NT2/D1 (cell line): Measurements from ENCODE around the gene HERPUD1.

Experiments used
- YY1 ChIP-seq: IDR thresholded peaks from 2 replicates; pipeline ENCODE4 v1.6.1; 2011; ENCODE audit not compliant: insufficient read length, insufficient read depth
- ZNF274 ChIP-seq: IDR thresholded peaks from 2 replicates; pipeline ENCODE4 v1.6.1; 2011; ENCODE audit warnings: mild to moderate bottlenecking, low read depth, low read length

DNA sequence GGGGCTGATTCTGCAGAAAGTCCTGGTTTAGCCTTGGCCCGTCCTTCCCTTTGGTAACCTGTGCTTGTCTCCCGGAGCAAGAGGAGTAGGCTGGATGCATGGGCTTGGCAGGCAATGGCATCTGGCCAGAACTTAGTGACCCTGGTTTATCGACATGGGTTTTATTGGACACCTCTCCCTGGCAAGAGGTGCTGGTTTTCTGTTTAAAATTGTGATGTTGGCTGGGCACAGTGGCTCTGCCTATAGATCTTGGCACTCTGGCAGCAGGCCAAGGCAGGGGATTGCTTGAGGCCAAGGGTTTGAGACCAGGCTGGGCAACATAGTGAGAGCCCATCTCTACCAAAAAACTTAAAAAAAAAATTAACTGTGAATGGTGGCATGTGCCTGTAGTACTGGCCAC is 35.7 kb upstream of the HERPUD1 start:
- TF ChIP-seq YY1 = no peak
- TF ChIP-seq ZNF274 = no peak
